ENCODE data around the gene NCF1.
"Not testable (repeated sequence)": the region's sequence is repeated elsewhere in the genome, so short reads cannot be mapped to it uniquely, and the experiment has no call there.

- TF ChIP-seq CTCF (conservative IDR thresholded peaks at IDR 0.05; ENCODE audit: low read depth, low read length); EZH2 (IDR thresholded peaks at IDR 0.05; ENCODE audit: borderline replicate concordance, low read depth, low read length, poor library complexity, severe bottlenecking): not testable (repeated sequence)
Measured at GRCh38 chr7:74756673-74757072, 17.1 kb upstream of the NCF1 start.

Data from A673 (cell line).